SJCRH30 (cell line): Measurements from ENCODE around the gene CCNG2. TPM values are rescaled to one million over a fixed set of nuclear protein-coding genes. Genes with fewer than 3 reads are reported as not detected.
A peak's percentile ranks its signal among the peaks of the same experiment; 100 is the strongest.

ENCODE experiments used
- DNase-seq, 2 experiments: peaks; one replicate each; pipeline ENCODE4 v3.0.0-alpha.2; 2015 to 2020
- H3K27ac ChIP-seq: fragments of 250-450 bp; sonication (Bioruptor Pico); 2 replicates; pipeline ENCODE4 v1.5.1; 2020; ENCODE audit warnings: mild to moderate bottlenecking, moderate library complexity
- H3K27me3 ChIP-seq: fragments of 250-450 bp; sonication (Bioruptor Pico); 2 replicates; pipeline ENCODE4 v1.5.1; 2020; ENCODE audit warnings: mild to moderate bottlenecking, moderate library complexity
- H3K36me3 ChIP-seq: fragments of 250-450 bp; sonication (Bioruptor Pico); 2 replicates; pipeline ENCODE4 v1.5.1; 2020; ENCODE audit warnings: mild to moderate bottlenecking, moderate library complexity
- H3K4me1 ChIP-seq: fragments of 250-450 bp; sonication (Bioruptor Pico); 2 replicates; pipeline ENCODE4 v1.5.1; 2020; ENCODE audit warnings: mild to moderate bottlenecking, moderate library complexity
- H3K4me3 ChIP-seq: fragments of 250-450 bp; sonication (Bioruptor Pico); 2 replicates; pipeline ENCODE4 v1.5.1; 2020; ENCODE audit warnings: mild to moderate bottlenecking, moderate library complexity
- H3K9me3 ChIP-seq: fragments of 250-450 bp; sonication (Bioruptor Pico); replicated peaks from 2 replicates; pipeline ENCODE4 v1.5.1; 2020; ENCODE audit warnings: mild to moderate bottlenecking, moderate library complexity
- total RNA-seq: library from RNA; depleted of rRNA; stranded (reverse); fragments of >200 nt; shearing (Covaris generic); gene quantifications from 2 replicates; pipeline ENCODE4 v1.2.3, GENCODE V29; 2014

CCNG2 gene
- total RNA-seq, 1 experiment from 2014 or later: 52.6 TPM

DNA sequence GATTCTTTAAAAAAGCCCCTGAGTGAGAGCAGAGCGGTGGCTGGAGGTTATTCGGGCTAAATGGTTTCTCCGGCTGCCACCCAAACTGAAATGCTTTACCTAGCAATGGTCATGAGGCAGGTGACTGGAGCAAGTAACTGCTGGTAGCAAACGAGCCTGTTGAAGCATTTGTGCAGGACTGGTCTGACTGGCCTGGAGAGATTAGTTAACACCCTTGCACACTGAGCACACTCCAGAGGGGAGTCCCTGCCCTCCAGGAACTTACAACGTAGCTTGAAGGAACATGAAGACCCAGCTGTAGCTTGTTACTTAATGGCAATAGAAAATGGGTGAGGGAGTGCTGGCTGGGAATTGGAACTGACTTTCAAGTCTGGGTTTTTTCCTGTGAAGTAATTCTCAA is 40.4 kb downstream of the CCNG2 start:
- H3K9me3 ChIP-seq: no peaks in the 10 kb centered on the region
- H3K27me3 ChIP-seq: no peaks in the 10 kb centered on the region
- H3K36me3 ChIP-seq: no peaks in the 10 kb centered on the region
- peaks cover 16% of the 10 kb centered on the region for H3K4me1 ChIP-seq
- DNase-seq: no peak
- H3K27ac ChIP-seq: no peak overlapping the region
- H3K4me3 ChIP-seq: no peak overlapping the region

DNA sequence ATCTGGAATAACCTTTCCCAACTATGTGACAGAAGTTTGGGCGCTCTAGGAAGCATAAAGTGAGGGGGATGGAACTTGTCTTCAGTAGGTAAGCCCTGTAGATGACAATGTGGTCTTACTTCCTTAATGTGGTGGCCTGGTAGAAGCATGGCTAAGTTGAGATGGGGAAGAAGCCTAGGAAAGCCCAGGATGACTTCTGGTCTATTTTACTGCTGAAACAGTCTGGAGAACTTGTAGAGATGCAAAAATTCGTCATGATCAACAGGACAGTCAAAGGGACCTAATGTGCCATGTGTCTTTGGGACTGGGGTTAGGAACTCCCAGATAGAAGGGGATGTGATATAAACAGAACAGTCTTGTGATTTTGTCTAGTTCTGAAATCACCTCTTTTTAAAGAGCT is 40.8 kb downstream of the CCNG2 start:
- H3K27me3 ChIP-seq: no peaks in the 10 kb centered on the region

DNA sequence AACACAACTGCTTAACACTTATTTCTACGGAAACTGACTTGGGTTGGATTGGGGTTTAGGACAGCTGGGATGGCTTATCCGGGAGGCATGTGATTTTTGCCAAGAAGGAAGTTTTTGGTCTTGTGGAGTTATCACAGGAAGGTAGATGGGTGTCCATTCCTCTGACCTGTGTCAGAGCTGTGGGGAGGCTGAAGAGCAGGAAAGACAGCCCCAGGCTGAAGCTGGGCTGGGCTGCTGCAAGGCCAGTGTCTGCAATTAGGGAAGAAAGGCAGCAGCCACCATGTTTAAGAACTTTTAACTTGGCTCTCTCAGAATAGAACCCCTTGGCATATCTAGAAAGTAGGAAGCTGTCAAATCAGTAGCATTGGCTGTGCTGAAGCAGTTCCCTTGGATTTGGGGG is 42.3 kb downstream of the CCNG2 start:
- H3K9me3 ChIP-seq: no peaks in the 10 kb centered on the region
- H3K36me3 ChIP-seq: no peaks in the 10 kb centered on the region
- H3K4me1 ChIP-seq: peaks cover 18% of the 10 kb centered on the region
- no peak overlapping the region for H3K4me3 ChIP-seq
- no peak overlapping the region for H3K27ac ChIP-seq
- DNase-seq: no peak
- H3K27me3 ChIP-seq: no peaks in the 10 kb centered on the region

More for the DNA sequence above, 40.8 kb downstream of the CCNG2 start:
- peaks cover 16% of the 10 kb centered on the region for H3K4me1 ChIP-seq
- no peak overlapping the region for H3K4me3 ChIP-seq
- H3K9me3 ChIP-seq: no peaks in the 10 kb centered on the region
- no peak overlapping the region for H3K27ac ChIP-seq
- H3K36me3 ChIP-seq: no peaks in the 10 kb centered on the region
- no peak for DNase-seq

DNA sequence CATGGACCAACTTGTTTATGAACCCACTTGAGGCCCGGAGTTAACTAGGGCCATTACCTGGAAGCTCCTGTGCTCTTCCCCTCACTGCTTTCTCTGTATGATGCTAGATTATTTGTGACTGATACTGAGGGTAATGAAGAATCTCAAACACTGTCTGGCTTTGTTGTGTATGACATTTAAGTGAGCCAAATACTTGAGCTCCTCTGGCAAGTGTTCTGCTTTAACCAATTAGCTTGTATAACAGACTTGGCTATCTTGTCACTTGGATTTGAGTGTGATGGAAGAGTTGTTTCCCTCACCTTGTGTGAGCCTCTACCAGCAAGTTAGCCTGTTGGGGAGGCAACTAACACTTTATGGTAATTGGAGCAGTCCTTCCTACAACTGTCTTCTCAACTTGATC is 42.7 kb downstream of the CCNG2 start:
- no peaks in the 10 kb centered on the region for H3K9me3 ChIP-seq
- H3K4me1 ChIP-seq: peaks cover 18% of the 10 kb centered on the region
- H3K27ac ChIP-seq: no peak overlapping the region
- no peak overlapping the region for H3K4me3 ChIP-seq
- H3K36me3 ChIP-seq: no peaks in the 10 kb centered on the region
- DNase-seq: no peak
- H3K27me3 ChIP-seq: no peaks in the 10 kb centered on the region

DNA sequence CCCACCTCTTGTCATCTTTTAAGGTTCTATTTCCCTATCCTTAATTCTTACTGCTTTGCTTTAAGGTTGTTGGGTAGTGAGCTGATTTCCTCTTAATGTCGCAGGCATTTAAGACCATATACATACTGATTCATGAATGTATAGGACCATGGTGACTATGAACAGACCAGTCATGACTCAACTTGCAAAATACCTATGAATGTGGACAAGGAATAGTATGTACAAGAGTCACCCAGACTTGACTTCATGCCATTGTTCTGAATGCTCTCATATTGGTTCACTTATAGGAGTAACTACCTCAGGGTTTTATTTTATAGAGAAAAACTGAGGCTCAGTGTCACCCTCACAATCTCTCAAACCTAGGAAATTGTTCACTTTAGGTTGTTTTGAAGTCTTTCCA is 44.3 kb downstream of the CCNG2 start:
- H3K27me3 ChIP-seq: no peaks in the 10 kb centered on the region
- no peaks in the 10 kb centered on the region for H3K36me3 ChIP-seq
- DNase-seq: no peak
- no peaks in the 10 kb centered on the region for H3K9me3 ChIP-seq
- peaks cover 14% of the 10 kb centered on the region for H3K4me1 ChIP-seq
- H3K4me3 ChIP-seq: no peak overlapping the region
- no peak overlapping the region for H3K27ac ChIP-seq

DNA sequence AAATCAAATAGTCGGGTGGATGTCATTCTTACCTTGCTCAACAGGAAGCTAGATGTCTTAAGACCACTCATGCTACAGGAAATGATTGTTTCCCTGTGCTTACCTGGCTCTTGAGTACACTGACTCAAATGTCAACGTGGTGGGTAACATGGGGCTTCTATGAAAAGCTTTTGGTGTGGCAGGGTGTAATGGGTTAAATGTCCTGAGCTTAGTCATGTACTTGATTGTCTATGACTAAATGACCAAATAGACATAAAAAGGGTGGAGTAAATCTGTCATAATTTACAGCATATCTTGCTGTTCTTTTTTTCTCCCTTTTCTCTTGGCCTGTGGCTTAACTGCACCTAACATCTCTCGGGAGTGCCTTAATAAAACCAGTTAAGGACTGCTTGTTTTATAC is 44.9 kb downstream of the CCNG2 start:
- DNase-seq: no peak
- Histone ChIP-seq H3K9me3 (no peaks in the 10 kb centered on the region), H3K27ac (no peak overlapping the region), H3K4me1 (peaks cover 10% of the 10 kb centered on the region), H3K27me3 (no peaks in the 10 kb centered on the region), H3K4me3 (no peak overlapping the region), H3K36me3 (no peaks in the 10 kb centered on the region)

DNA sequence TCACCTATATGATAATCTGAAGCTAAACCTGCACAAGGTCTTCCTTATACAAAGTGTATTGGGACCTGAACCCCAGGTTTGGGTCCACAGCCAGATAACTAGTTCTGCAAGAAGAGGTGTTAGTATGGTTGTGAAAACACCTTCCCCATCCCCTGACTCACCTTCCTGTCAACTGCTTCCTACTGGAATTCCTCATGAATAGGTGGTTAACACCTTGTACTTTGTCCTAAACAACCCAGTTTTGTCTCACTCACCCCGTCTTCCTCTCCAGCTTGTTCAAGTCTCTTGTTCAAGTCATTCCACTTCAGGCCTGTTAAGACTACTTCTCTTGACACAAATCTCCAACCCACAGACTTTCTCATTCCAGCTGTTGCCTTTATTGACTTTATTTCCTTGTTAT is 45.5 kb downstream of the CCNG2 start:
- Histone ChIP-seq H3K27me3 (no peaks in the 10 kb centered on the region), H3K4me3 (no peak overlapping the region)

DNA sequence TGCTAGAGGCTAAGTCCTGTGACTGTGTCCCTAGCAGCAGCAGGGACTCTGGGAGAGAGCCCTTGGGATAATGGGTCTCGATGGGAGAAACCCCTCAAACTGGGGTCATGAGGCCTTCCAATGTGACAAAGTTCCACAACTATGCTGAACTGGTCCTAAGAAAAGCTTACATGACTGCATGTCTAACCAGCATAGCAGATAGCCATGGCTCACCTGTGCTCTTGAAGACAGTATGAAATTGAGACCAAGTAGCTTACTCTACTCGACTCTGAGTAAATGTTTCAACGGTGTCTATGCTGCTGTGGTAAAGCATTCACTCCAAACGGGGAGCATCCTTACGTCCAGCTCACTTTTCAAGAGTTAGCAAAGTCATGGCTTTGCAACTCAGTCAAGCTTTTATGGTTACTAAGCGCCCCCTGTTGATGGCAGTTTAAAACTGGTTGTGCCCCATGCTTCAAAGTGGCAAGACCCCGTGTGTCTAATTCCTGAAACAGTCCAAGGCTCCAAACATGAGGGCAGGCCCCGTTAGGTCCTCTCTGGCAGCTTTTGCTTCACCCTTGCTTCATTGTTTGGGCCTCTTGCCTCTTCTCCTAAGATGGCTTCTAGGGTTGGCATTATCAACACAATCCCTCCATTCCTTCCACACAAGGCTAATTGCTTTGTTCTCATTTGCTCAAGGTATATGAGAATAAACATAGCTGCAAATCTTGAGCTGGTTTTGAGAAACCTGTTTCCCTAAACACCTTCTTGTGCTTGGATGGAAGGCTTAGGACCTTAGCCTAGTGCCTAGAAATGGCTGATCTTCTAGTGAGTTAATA is 46.6 kb downstream of the CCNG2 start:
- no peaks in the 10 kb centered on the region for H3K36me3 ChIP-seq
- no peak overlapping the region for H3K27ac ChIP-seq
- no peaks in the 10 kb centered on the region for H3K9me3 ChIP-seq
- H3K4me3 ChIP-seq: no peak overlapping the region
- peaks cover 2% of the 10 kb centered on the region; the same call in 1 of the 2 replicates for H3K4me1 ChIP-seq
- DNase-seq: peak; percentile 82 to 97
- H3K27me3 ChIP-seq: no peaks in the 10 kb centered on the region

More for the DNA sequence above, 45.5 kb downstream of the CCNG2 start:
- Histone ChIP-seq H3K4me1 (peaks cover 4% of the 10 kb centered on the region), H3K36me3 (no peaks in the 10 kb centered on the region), H3K9me3 (no peaks in the 10 kb centered on the region), H3K27ac (no peak overlapping the region)
- DNase-seq: no peak

DNA sequence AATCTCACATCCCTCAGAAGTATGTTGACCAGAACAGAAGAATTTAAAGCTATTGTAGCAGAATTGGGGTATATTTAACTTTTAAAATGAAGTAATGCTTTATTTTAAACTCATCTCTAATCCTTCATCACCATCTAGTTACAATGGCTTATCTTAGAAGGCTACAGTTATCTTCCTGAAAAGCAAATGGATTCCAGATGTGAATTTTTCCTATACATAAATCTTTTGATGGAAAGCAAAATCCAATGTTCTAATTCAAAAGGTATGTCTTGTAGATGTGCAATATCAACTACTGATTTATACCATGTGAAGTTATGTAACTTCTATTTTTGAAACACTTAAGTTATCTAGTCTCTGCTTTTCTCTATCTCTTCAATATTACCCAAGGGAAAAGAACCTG is 47.6 kb downstream of the CCNG2 start:
- no peaks in the 10 kb centered on the region for H3K9me3 ChIP-seq
- DNase-seq: no peak
- H3K27ac ChIP-seq: no peak overlapping the region
- no peak overlapping the region for H3K4me3 ChIP-seq
- no peaks in the 10 kb centered on the region for H3K27me3 ChIP-seq
- H3K36me3 ChIP-seq: no peaks in the 10 kb centered on the region
- H3K4me1 ChIP-seq: peaks cover 2% of the 10 kb centered on the region; the same call in 1 of the 2 replicates

DNA sequence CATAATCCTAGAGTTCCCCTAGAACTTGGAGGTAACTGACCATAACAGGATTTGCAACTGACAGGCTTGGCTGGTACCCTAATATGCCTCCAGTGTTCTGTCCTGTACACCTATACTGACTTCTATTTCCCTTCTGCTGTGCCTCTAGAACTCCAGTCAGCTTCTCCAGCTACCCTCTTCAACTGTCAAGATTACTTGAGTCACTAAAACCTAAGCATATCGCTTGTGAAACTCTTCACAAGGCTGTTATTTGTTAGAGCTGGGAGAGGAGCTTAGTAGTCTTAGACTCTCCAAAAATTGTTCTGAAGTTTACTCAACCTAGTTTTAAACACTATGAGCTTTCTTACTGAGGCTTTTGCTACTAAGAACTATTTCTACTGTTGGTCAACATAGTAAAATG is 52.0 kb downstream of the CCNG2 start:
- H3K27me3 ChIP-seq: no peaks in the 10 kb centered on the region
- H3K4me3 ChIP-seq: no peak overlapping the region
- no peak overlapping the region for H3K27ac ChIP-seq
- no peaks in the 10 kb centered on the region for H3K9me3 ChIP-seq
- H3K36me3 ChIP-seq: no peaks in the 10 kb centered on the region
- H3K4me1 ChIP-seq: no peaks in the 10 kb centered on the region
- DNase-seq: no peak

DNA sequence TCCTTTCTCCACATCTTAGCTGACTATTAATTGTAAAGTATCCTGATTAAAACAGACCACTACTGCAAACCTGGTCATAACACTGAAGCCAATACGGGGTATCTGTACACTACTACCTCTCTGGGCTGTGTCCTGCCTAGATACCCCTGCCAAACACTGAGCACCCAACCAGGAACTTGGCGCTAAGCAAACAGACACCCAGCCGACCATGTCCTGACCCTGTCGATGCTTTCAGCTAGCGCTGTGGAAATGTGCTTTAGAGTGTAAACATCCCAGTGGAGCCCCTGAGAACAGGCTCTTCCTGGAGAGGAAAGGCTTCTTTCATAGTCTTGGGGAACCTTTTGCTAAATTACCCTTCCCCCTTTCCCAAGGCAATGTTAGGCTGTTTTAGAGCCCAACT is 52.9 kb downstream of the CCNG2 start:
- H3K36me3 ChIP-seq: no peaks in the 10 kb centered on the region

DNA sequence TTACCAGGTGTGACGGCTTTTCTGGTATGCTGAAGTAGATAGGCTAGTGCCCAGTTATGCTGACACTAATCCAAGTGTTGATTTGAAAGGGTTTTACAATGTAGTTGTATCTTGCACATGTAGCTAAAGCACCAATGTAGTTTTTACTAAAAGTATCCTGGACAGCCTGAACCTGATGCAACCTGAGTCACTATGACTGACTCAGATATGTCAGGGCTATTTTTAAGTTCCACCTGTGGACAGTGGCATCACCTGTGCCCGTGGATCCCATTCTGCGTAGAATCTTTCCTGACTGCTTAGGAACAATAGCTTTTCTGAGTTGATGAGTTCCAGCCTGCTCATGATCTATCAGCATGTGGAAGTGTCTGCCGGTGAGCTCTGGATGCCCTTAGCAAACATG is 58.1 kb downstream of the CCNG2 start:
- no peaks in the 10 kb centered on the region for H3K36me3 ChIP-seq
- H3K27me3 ChIP-seq: no peaks in the 10 kb centered on the region; the same call in 1 of the 2 replicates
- H3K4me3 ChIP-seq: no peak overlapping the region
- no peak overlapping the region for H3K27ac ChIP-seq
- H3K9me3 ChIP-seq: no peaks in the 10 kb centered on the region
- H3K4me1 ChIP-seq: no peaks in the 10 kb centered on the region
- no peak for DNase-seq

More for the DNA sequence above, 52.9 kb downstream of the CCNG2 start:
- Histone ChIP-seq H3K4me3 (no peak overlapping the region), H3K4me1 (no peaks in the 10 kb centered on the region), H3K9me3 (no peaks in the 10 kb centered on the region), H3K27me3 (no peaks in the 10 kb centered on the region), H3K27ac (no peak overlapping the region)
- DNase-seq: no peak

DNA sequence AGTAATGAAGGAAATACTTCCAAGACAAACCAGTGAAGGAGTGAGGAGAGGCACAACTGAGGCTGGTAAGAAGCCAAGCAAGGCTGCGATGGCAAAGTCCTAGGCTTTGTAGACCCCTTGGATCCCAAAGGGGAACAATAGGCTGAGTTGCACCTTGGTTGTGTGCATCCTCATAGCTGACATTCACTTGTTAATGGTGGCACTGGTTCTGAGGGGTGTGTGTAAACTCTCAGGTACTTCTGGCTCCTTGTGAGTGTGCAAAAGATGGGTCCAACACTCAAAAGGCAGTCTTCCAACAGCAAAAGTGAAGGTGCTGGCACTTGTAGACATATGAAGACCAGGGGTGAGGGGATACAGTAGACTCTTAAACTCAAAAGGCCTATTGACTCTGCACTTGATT is 60.5 kb downstream of the CCNG2 start:
- Histone ChIP-seq H3K36me3 (no peaks in the 10 kb centered on the region), H3K27me3 (no peaks in the 10 kb centered on the region; the same call in 1 of the 2 replicates), H3K27ac (no peak overlapping the region), H3K4me1 (no peaks in the 10 kb centered on the region), H3K4me3 (no peak overlapping the region), H3K9me3 (no peaks in the 10 kb centered on the region)
- DNase-seq: no peak

DNA sequence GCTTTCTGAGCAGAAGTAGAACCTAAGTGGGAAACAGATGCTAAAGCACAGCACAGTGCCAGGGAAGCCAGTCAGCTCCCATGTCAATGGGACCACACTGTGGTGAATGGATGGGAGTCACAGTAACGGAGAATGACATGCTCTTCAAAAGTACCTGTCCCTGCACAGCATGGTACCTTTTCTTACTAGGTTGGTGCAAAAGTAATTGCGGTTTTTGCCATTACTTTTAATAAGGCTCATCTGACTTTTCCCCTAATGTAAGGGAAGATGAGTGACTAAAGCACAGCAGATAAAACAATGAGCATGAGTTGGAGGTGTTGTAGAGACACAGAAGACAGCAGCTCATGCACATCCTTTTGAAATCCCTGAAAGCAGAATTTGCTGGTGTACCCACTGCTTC is 62.3 kb downstream of the CCNG2 start:
- H3K36me3 ChIP-seq: no peaks in the 10 kb centered on the region
- H3K4me1 ChIP-seq: no peaks in the 10 kb centered on the region
- H3K27me3 ChIP-seq: no peaks in the 10 kb centered on the region; the same call in 1 of the 2 replicates
- no peak overlapping the region for H3K27ac ChIP-seq
- no peaks in the 10 kb centered on the region for H3K9me3 ChIP-seq
- DNase-seq: no peak
- H3K4me3 ChIP-seq: no peak overlapping the region
